ENCODE data around the gene ZNF428. TPM values are rescaled to one million over a fixed set of nuclear protein-coding genes. Genes with fewer than 3 reads are reported as not detected.
A peak's percentile ranks its signal among the peaks of the same experiment; 100 is the strongest.

The ZNF428 gene
- polyA plus RNA-seq, 3 donors, result 3.8 to 5.6 (median 3.9) TPM

GRCh38 chr19:43575156-43575950 lies 44.1 kb downstream of the ZNF428 start, which contains the start of the genes PINLYP and XRCC1:
TSS of gene PINLYP (plus strand) at chr19:43575801. CDS start at chr19:43577192, 1,391 bp downstream.
TSS of gene XRCC1 (minus strand) at chr19:43575527. CDS start at chr19:43575458, 69 bp downstream.
- TF ChIP-seq, protein P1, sequence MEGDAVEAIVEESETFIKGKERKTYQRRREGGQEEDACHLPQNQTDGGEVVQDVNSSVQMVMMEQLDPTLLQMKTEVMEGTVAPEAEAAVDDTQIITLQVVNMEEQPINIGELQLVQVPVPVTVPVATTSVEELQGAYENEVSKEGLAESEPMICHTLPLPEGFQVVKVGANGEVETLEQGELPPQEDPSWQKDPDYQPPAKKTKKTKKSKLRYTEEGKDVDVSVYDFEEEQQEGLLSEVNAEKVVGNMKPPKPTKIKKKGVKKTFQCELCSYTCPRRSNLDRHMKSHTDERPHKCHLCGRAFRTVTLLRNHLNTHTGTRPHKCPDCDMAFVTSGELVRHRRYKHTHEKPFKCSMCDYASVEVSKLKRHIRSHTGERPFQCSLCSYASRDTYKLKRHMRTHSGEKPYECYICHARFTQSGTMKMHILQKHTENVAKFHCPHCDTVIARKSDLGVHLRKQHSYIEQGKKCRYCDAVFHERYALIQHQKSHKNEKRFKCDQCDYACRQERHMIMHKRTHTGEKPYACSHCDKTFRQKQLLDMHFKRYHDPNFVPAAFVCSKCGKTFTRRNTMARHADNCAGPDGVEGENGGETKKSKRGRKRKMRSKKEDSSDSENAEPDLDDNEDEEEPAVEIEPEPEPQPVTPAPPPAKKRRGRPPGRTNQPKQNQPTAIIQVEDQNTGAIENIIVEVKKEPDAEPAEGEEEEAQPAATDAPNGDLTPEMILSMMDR (IDR thresholded peaks at IDR 0.05), result no peak
- peak within 1 kb of the TSS; percentile 95 to 98 (median 97) for H3K27ac Mint-ChIP-seq
- H3K9me3 Mint-ChIP-seq, result no peaks in the 10 kb centered on the region
- peaks cover 0 to 4% (median 0%) of the 10 kb centered on the region in 3 donors for H3K27me3 Mint-ChIP-seq (ENCODE audit: low read depth in 3 of 3)
- peaks cover 33% of the 10 kb centered on the region for H3K4me1 Mint-ChIP-seq
- Histone ChIP-seq H3K4me1 (ENCODE audit: control insufficient read depth in 1 of 2, insufficient read depth in 2 of 2, low read length in 2 of 2) (peaks cover 25 to 28% of the 10 kb centered on the region in 2 donors), H3K9me3 (replicated peaks in 1 of 2; ENCODE audit: control insufficient read depth in 1 of 2, insufficient read depth in 1 of 2, low read length in 2 of 2) (no peaks in the 10 kb centered on the region), H4K20me1 (ENCODE audit: insufficient read depth, low read length) (no peaks in the 10 kb centered on the region), H3K27me3 (ENCODE audit: control insufficient read depth in 2 of 2, insufficient read depth in 2 of 2, low read length in 2 of 2) (no peaks in the 10 kb centered on the region), H3K4me2 (replicated peaks; ENCODE audit: extremely low read depth, low read length, poor library complexity, severe bottlenecking) (peak within 1 kb of the TSS; percentile 79), H3K79me2 (ENCODE audit: insufficient read depth, low read length) (peaks cover 34% of the 10 kb centered on the region), H3K36me3 (replicated peaks in 1 of 2; ENCODE audit: control insufficient read depth in 1 of 2, insufficient read depth in 2 of 2, low read length in 2 of 2) (peaks cover 0 to 17% of the 10 kb centered on the region in 2 donors), H3K9ac (ENCODE audit: insufficient read depth, low read length, poor library complexity, severe bottlenecking) (peak within 1 kb of the TSS; percentile 90), H2AFZ (ENCODE audit: insufficient read depth, low read depth, low read length, poor library complexity, severe bottlenecking) (peak within 1 kb of the TSS; percentile 94), H3K4me3 (replicated peaks in 1 of 3; ENCODE audit: low read depth in 2 of 3, low read length in 3 of 3) (peak within 1 kb of the TSS; percentile 72 to 89 (median 87)), H3K27ac (ENCODE audit: low read depth in 1 of 2, low read length in 2 of 2) (peak within 1 kb of the TSS; percentile 71 to 96)
- peaks cover 10 to 22% of the 10 kb centered on the region in 2 donors for H3K36me3 Mint-ChIP-seq
- intact Hi-C loops (cut with micrococcal nuclease), result loop anchor here (1.0 kb wide), 1 partner anchor 21 kb away; the partner anchor contains the start of genes IRGQ (in 2 of the 2) and ZNF576 (in 2 of the 2)
- peak; percentile 99 for DNase-seq
- H3K4me3 Mint-ChIP-seq, result peak within 1 kb of the TSS; percentile 87 to 96
- WGBS (ENCODE audit: insufficient coverage), result 0% methylated on average over 27 of the region's 51 CpGs

GRCh38 chr19:43574424-43575155 lies 44.8 kb downstream of the ZNF428 start:
- TF ChIP-seq, protein P1 (IDR thresholded peaks at IDR 0.05), result no peak
- Histone ChIP-seq H4K20me1 (ENCODE audit: insufficient read depth, low read length) (no peaks in the 10 kb centered on the region), H3K36me3 (replicated peaks in 1 of 2; ENCODE audit: control insufficient read depth in 1 of 2, insufficient read depth in 2 of 2, low read length in 2 of 2) (peaks cover 0 to 17% of the 10 kb centered on the region in 2 donors), H3K4me2 (replicated peaks; ENCODE audit: extremely low read depth, low read length, poor library complexity, severe bottlenecking) (peak overlapping the region; percentile 79), H3K79me2 (ENCODE audit: insufficient read depth, low read length) (peaks cover 40% of the 10 kb centered on the region), H3K9me3 (replicated peaks in 1 of 2; ENCODE audit: control insufficient read depth in 1 of 2, insufficient read depth in 1 of 2, low read length in 2 of 2) (no peaks in the 10 kb centered on the region), H3K27ac (ENCODE audit: low read depth in 1 of 2, low read length in 2 of 2) (peak overlapping the region; percentile 55 to 96), H3K9ac (ENCODE audit: insufficient read depth, low read length, poor library complexity, severe bottlenecking) (peak overlapping the region; percentile 90), H3K4me1 (ENCODE audit: control insufficient read depth in 1 of 2, insufficient read depth in 2 of 2, low read length in 2 of 2) (peaks cover 19 to 21% of the 10 kb centered on the region in 2 donors), H3K27me3 (ENCODE audit: control insufficient read depth in 2 of 2, insufficient read depth in 2 of 2, low read length in 2 of 2) (no peaks in the 10 kb centered on the region), H2AFZ (ENCODE audit: insufficient read depth, low read depth, low read length, poor library complexity, severe bottlenecking) (peak overlapping the region; percentile 94), H3K4me3 (replicated peaks in 1 of 3; ENCODE audit: low read depth in 2 of 3, low read length in 3 of 3) (peak overlapping the region; percentile 72 to 89 (median 87))
- Mint-ChIP-seq H3K36me3 (peaks cover 11 to 23% of the 10 kb centered on the region in 2 donors), H3K4me1 (peaks cover 29% of the 10 kb centered on the region), H3K27ac (peak overlapping the region; percentile 95 to 98 (median 97)), H3K27me3 (ENCODE audit: low read depth in 3 of 3) (peaks cover 0 to 4% (median 0%) of the 10 kb centered on the region in 3 donors), H3K9me3 (no peaks in the 10 kb centered on the region), H3K4me3 (peak overlapping the region; percentile 87 to 96)
- intact Hi-C loops (cut with micrococcal nuclease), result loop anchor here (1.0 kb wide), 1 partner anchor 22 kb away; the partner anchor contains the start of genes IRGQ (in 2 of the 2) and ZNF576 (in 2 of the 2)
- peak in 2 of 3 donors; percentile 16 to 68 for DNase-seq
- WGBS (ENCODE audit: insufficient coverage), result 42% methylated on average over 8 of the region's 12 CpGs
